Mesothelial cell of epicardium (in vitro differentiated cells): ENCODE measurements around the gene XK. TPM values are rescaled to one million over a fixed set of nuclear protein-coding genes. Genes with fewer than 3 reads are reported as not detected.

Source experiments
- DNase-seq, 2 experiments: peaks; one replicate each; pipeline ENCODE4 v3.0.0; 2021; ENCODE audit warnings: low spot score in 2 of 2; ENCODE audit not compliant: unreplicated experiment in 2 of 2
- H3K27ac Mint-ChIP-seq: 2 replicates; pipeline ENCODE4 v1.8.0; 2021; ENCODE audit warnings: mixed read lengths
- H3K27me3 Mint-ChIP-seq: 2 replicates; pipeline ENCODE4 v1.8.0; 2021; ENCODE audit warnings: low read depth, mixed read lengths
- H3K36me3 Mint-ChIP-seq: 2 replicates; pipeline ENCODE4 v1.8.0; 2021; ENCODE audit warnings: mixed read lengths
- H3K4me1 Mint-ChIP-seq: 2 replicates; pipeline ENCODE4 v1.8.0; 2021; ENCODE audit warnings: mixed read lengths
- H3K4me3 Mint-ChIP-seq: 2 replicates; pipeline ENCODE4 v1.8.0; 2021; ENCODE audit warnings: mild to moderate bottlenecking, moderate library complexity, mixed read lengths
- H3K9me3 Mint-ChIP-seq: 2 replicates; pipeline ENCODE4 v1.8.0; 2021; ENCODE audit warnings: mixed read lengths
- CTCF ChIP-seq: fragments of 200-600 bp; sonication (generic); IDR thresholded peaks from one replicate; pipeline ENCODE4 v1.5.0; 2021; ENCODE audit warnings: antibody characterized with exemption; ENCODE audit not compliant: unreplicated experiment
- total RNA-seq: library from RNA; stranded (reverse); gene quantifications from 3 replicates; pipeline ENCODE4 v1.2.1, GENCODE V29; 2021

Gene XK, protein sequence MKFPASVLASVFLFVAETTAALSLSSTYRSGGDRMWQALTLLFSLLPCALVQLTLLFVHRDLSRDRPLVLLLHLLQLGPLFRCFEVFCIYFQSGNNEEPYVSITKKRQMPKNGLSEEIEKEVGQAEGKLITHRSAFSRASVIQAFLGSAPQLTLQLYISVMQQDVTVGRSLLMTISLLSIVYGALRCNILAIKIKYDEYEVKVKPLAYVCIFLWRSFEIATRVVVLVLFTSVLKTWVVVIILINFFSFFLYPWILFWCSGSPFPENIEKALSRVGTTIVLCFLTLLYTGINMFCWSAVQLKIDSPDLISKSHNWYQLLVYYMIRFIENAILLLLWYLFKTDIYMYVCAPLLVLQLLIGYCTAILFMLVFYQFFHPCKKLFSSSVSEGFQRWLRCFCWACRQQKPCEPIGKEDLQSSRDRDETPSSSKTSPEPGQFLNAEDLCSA
- 0.51 to 0.64 TPM (median 0.54 TPM) in 3 replicates for total RNA-seq

- peak within 1 kb of the TSS; percentile 63 for H3K4me3 Mint-ChIP-seq
- no peak for TF ChIP-seq CTCF
- H3K4me1 Mint-ChIP-seq: peaks cover 2% of the 10 kb centered on the region
- H3K27me3 Mint-ChIP-seq: peaks cover 3% of the 10 kb centered on the region
- peaks cover 10% of the 10 kb centered on the region for H3K9me3 Mint-ChIP-seq
- H3K27ac Mint-ChIP-seq: no peak within 1 kb of the TSS
- H3K36me3 Mint-ChIP-seq: no peaks in the 10 kb centered on the region
- DNase-seq: peak; percentile 24 to 56
Measured at GRCh38 chrX:37685381-37686359, at the start of gene XK. TSS of gene XK (plus strand) at chrX:37685791. CDS start at chrX:37685962, 171 bp downstream.

DNA sequence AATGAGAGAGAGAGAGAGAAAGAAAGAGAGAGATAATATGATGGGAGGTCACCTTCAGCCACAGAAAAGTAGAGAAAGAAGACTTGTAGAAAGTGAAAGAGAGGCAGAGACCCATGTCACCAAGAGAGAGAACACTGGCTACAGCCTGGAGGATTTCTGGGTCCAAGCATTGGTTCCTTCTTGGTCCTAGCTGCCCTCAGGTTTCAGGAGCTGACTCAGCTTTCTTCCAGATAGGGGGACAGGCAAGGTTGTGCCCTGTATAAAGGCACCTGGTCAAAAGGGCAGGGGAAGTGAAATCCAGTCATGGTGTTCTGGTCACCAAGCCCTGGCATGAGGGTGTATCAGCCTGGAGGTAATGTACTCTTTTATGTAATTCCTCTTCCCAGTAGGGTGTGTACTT is 47.5 kb upstream of the XK start:
- Mint-ChIP-seq H3K4me1 (no peaks in the 10 kb centered on the region), H3K9me3 (peaks cover 18% of the 10 kb centered on the region), H3K27me3 (no peaks in the 10 kb centered on the region), H3K4me3 (no peak overlapping the region), H3K27ac (no peak overlapping the region), H3K36me3 (no peaks in the 10 kb centered on the region)
- no peak for TF ChIP-seq CTCF
- DNase-seq: no peak

DNA sequence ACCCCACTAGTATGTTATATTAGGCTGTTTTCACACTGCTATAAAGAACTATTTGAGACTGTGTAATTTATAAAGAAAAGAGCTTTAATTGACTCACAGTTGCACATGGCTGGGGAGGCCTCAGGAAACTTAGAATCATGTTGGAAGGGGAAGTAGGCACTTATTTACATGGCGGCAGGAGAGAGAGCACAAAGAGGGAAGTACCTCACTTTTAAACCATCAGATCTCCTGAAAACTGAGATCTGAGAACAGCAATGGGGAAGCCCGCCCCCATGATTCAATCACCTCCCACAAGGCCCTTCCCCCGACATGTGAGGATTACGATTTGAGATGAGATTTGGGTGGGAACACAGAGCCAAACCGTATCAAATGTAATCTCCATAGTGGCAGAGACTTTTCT is 45.4 kb upstream of the XK start:
- Mint-ChIP-seq H3K27me3 (no peaks in the 10 kb centered on the region), H3K36me3 (no peaks in the 10 kb centered on the region), H3K4me1 (peaks cover 5% of the 10 kb centered on the region), H3K9me3 (peaks cover 11% of the 10 kb centered on the region), H3K27ac (no peak overlapping the region), H3K4me3 (no peak overlapping the region)
- no peak for DNase-seq
- no peak for TF ChIP-seq CTCF

DNA sequence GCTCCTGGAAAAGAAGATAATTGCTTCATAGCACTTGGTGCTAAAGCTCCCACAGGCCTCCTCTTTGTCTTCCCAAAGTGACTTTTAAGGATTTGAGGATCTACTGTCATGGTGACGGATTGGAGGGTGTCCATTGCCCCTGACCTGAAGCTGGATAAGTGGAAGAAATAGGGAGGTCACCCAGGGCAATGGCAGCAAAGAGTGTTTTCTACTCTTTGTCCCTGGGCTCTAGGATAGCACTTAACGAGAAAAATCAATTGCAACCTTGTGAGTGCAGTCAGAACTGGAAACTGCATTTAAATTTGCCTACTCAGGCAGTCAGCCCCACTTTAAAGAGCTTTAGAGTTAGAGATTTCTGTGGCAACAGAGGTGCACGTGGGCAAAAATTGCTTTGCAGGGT is 43.7 kb upstream of the XK start:
- no peaks in the 10 kb centered on the region for H3K36me3 Mint-ChIP-seq

More for the DNA sequence above, 43.7 kb upstream of the XK start:
- Mint-ChIP-seq H3K27ac (no peak overlapping the region), H3K27me3 (no peaks in the 10 kb centered on the region), H3K4me3 (no peak overlapping the region), H3K4me1 (peaks cover 6% of the 10 kb centered on the region), H3K9me3 (peaks cover 24% of the 10 kb centered on the region)
- no peak for DNase-seq
- no peak for TF ChIP-seq CTCF
